Measurements from ENCODE around the gene CERS4. TPM values are rescaled to one million over a fixed set of nuclear protein-coding genes. Genes with fewer than 3 reads are reported as not detected.

Gene CERS4
- total RNA-seq, 1 donor from 2014 or later = 16.7 TPM

GRCh38 chr19:8233370-8233769, 24.2 kb downstream of the CERS4 start:
- Mint-ChIP-seq H3K36me3 (ENCODE audit: unreplicated experiment) (peaks cover 8% of the 10 kb centered on the region), H3K4me3 (ENCODE audit: unreplicated experiment) (no peak overlapping the region), H3K4me1 (ENCODE audit: unreplicated experiment) (peaks cover 2% of the 10 kb centered on the region), H3K27me3 (ENCODE audit: unreplicated experiment) (no peaks in the 10 kb centered on the region), H3K9me3 (ENCODE audit: unreplicated experiment) (no peaks in the 10 kb centered on the region), H3K27ac (ENCODE audit: unreplicated experiment) (no peak overlapping the region)
- no peak for DNase-seq (ENCODE audit: extremely low spot score, unreplicated experiment)
- TF ChIP-seq CTCF (IDR thresholded peaks at IDR 0.05) = no peak

GRCh38 chr19:8237026-8237425, 27.9 kb downstream of the CERS4 start:
- H3K27ac Mint-ChIP-seq (ENCODE audit: unreplicated experiment) = no peak overlapping the region
- H3K36me3 Mint-ChIP-seq (ENCODE audit: unreplicated experiment) = no peaks in the 10 kb centered on the region
- no peak overlapping the region for H3K4me3 Mint-ChIP-seq (ENCODE audit: unreplicated experiment)
- TF ChIP-seq CTCF (IDR thresholded peaks at IDR 0.05) = no peak
- H3K4me1 Mint-ChIP-seq (ENCODE audit: unreplicated experiment) = peaks cover 19% of the 10 kb centered on the region
- H3K27me3 Mint-ChIP-seq (ENCODE audit: unreplicated experiment) = no peaks in the 10 kb centered on the region
- no peak for DNase-seq (ENCODE audit: extremely low spot score, unreplicated experiment)
- peaks cover 6% of the 10 kb centered on the region for H3K9me3 Mint-ChIP-seq (ENCODE audit: unreplicated experiment)

- no peak for DNase-seq (ENCODE audit: extremely low spot score, unreplicated experiment)
- H3K4me3 Mint-ChIP-seq (ENCODE audit: unreplicated experiment) = no peak overlapping the region
- H3K4me1 Mint-ChIP-seq (ENCODE audit: unreplicated experiment) = peaks cover 19% of the 10 kb centered on the region
- no peaks in the 10 kb centered on the region for H3K36me3 Mint-ChIP-seq (ENCODE audit: unreplicated experiment)
- no peak overlapping the region for H3K27ac Mint-ChIP-seq (ENCODE audit: unreplicated experiment)
- no peak for TF ChIP-seq CTCF (IDR thresholded peaks at IDR 0.05)
- H3K27me3 Mint-ChIP-seq (ENCODE audit: unreplicated experiment) = no peaks in the 10 kb centered on the region
- H3K9me3 Mint-ChIP-seq (ENCODE audit: unreplicated experiment) = peaks cover 7% of the 10 kb centered on the region
Observed at GRCh38 chr19:8238251-8238650, 29.1 kb downstream of the CERS4 start.

- no peak for DNase-seq (ENCODE audit: extremely low spot score, unreplicated experiment)
- TF ChIP-seq CTCF (IDR thresholded peaks at IDR 0.05) = no peak
- no peaks in the 10 kb centered on the region for H3K27me3 Mint-ChIP-seq (ENCODE audit: unreplicated experiment)
- H3K4me1 Mint-ChIP-seq (ENCODE audit: unreplicated experiment) = peaks cover 19% of the 10 kb centered on the region
- H3K4me3 Mint-ChIP-seq (ENCODE audit: unreplicated experiment) = no peak overlapping the region
- H3K36me3 Mint-ChIP-seq (ENCODE audit: unreplicated experiment) = no peaks in the 10 kb centered on the region
- no peak overlapping the region for H3K27ac Mint-ChIP-seq (ENCODE audit: unreplicated experiment)
- peaks cover 9% of the 10 kb centered on the region for H3K9me3 Mint-ChIP-seq (ENCODE audit: unreplicated experiment)
Observed at GRCh38 chr19:8239528-8240273, 30.5 kb downstream of the CERS4 start.

- H3K27ac Mint-ChIP-seq (ENCODE audit: unreplicated experiment) = no peak overlapping the region
Observed at GRCh38 chr19:8240274-8241229, 31.4 kb downstream of the CERS4 start.

More at GRCh38 chr19:8240274-8241229, 31.4 kb downstream of the CERS4 start:
- Mint-ChIP-seq H3K36me3 (ENCODE audit: unreplicated experiment) (no peaks in the 10 kb centered on the region), H3K4me1 (ENCODE audit: unreplicated experiment) (peaks cover 19% of the 10 kb centered on the region), H3K27me3 (ENCODE audit: unreplicated experiment) (no peaks in the 10 kb centered on the region), H3K4me3 (ENCODE audit: unreplicated experiment) (peak overlapping the region; percentile 12), H3K9me3 (ENCODE audit: unreplicated experiment) (peaks cover 9% of the 10 kb centered on the region)
- DNase-seq (ENCODE audit: extremely low spot score, unreplicated experiment) = peak; percentile 90
- TF ChIP-seq CTCF (IDR thresholded peaks at IDR 0.05) = no peak
